Pancreas (tissue), 10 donors: Measurements from ENCODE around the gene IFITM10. TPM values are rescaled to one million over a fixed set of nuclear protein-coding genes. Genes with fewer than 3 reads are reported as not detected.
A peak's percentile ranks its signal among the peaks of the same experiment; 100 is the strongest.
"Not testable (repeated sequence)": the region's sequence is repeated elsewhere in the genome, so short reads cannot be mapped to it uniquely, and the experiment has no call there.

Experiments
- ATAC-seq, 4 donors: fragments of 200-7000 bp; cut with Tn5 transposase; one replicate each; pipeline versions ENCODE4 v1.8.0 to v1.9.1; 2020; ENCODE audit warnings: mild to moderate bottlenecking in 4 of 4, moderate library complexity in 4 of 4
- DNase-seq, 6 donors: peaks; one replicate each; pipeline ENCODE4 v3.0.0-alpha.2; 2020
- FAIRE-seq: peaks from 2 replicates; lab custom pipeline; 2012; peaks lifted over from hg19 to GRCh38; lab: Jason Lieb, UNC
- H3K27ac ChIP-seq, 4 donors: fragments of 200-600 bp; sonication (generic); 1 replicate in 3 of 4; 2 replicates in 1 of 4; pipeline versions ENCODE4 v1.5.0 to v1.8.0; 2020
- H3K27me3 ChIP-seq, 4 donors: fragments of 200-600 bp; one replicate each; pipeline ENCODE4 v1.8.0; 2021
- H3K36me3 ChIP-seq, 3 donors: fragments of 200-600 bp; sonication (generic) in 1 of 3; one replicate each; pipeline versions ENCODE4 v1.5.0 to v1.8.0; 2020 to 2021
- H3K4me1 ChIP-seq, 3 donors: fragments of 200-600 bp; one replicate each; pipeline ENCODE4 v1.8.0; 2021
- H3K4me3 ChIP-seq, 4 donors: fragments of 200-600 bp; sonication (generic) in 2 of 4; one replicate each; pipeline versions ENCODE4 v1.5.0 to v1.8.0; 2020 to 2021
- H3K9me3 ChIP-seq, 4 donors: fragments of 200-600 bp; one replicate each; pipeline ENCODE4 v1.8.0; 2021
- WGBS, 2 donors: extraction: QIAGEN DNeasy Blood & Tissue Kit; methylation state at CpG; one replicate each; pipeline ENCODE4 v1.1.7; 2013; 5-methylcytosine and 5-hydroxymethylcytosine counted together
- intact Hi-C, 3 donors: fragments of 100-400 bp; cut with DNase I; formaldehyde crosslinking; loops; one replicate each; pipeline versions ENCODE4 v1.11.1 to v1.14.2; 2022
- polyA plus RNA-seq, 2 donors: library from polyadenylated mRNA; stranded (reverse); fragments of 200-250 nt; gene quantifications; one replicate each; pipeline ENCODE4 v1.2.3, GENCODE V29; 2013
- total RNA-seq, 6 donors: library from RNA; stranded (reverse); fragmentation: NEBNext Ultra II Directional in 4 of 6; extraction: Animal tissue kit (Norgen Biotek cat#: 25700) in 4 of 6; gene quantifications; one replicate each; pipeline versions ENCODE4 v1.2.1 to v1.2.4, GENCODE V29; 2021 to 2023
- donor health status: healthy with polysubstance abuse.
- donor health status: DM: no; HTN: no; CAD: no; lungs with moderate emphysema.
- donor health status: DM: no; HTN: no; CAD: no.
- donor health status: control.
- donor health status: control.
- donor health status: Bipolar disorder and iron deficiency.
- donor health status: DM: yes; HTN: yes; CAD: no.
- donor health status: DM: no; HTN: no; CAD: no.
- donor health status: DM: no; HTN: no; CAD: no.
- donor health status: DM: yes; HTN: yes; CAD: no.

The IFITM10 gene
- total and polyA plus RNA-seq, 8 donors = 0.28 to 2.0 (median 0.55) TPM

DNA sequence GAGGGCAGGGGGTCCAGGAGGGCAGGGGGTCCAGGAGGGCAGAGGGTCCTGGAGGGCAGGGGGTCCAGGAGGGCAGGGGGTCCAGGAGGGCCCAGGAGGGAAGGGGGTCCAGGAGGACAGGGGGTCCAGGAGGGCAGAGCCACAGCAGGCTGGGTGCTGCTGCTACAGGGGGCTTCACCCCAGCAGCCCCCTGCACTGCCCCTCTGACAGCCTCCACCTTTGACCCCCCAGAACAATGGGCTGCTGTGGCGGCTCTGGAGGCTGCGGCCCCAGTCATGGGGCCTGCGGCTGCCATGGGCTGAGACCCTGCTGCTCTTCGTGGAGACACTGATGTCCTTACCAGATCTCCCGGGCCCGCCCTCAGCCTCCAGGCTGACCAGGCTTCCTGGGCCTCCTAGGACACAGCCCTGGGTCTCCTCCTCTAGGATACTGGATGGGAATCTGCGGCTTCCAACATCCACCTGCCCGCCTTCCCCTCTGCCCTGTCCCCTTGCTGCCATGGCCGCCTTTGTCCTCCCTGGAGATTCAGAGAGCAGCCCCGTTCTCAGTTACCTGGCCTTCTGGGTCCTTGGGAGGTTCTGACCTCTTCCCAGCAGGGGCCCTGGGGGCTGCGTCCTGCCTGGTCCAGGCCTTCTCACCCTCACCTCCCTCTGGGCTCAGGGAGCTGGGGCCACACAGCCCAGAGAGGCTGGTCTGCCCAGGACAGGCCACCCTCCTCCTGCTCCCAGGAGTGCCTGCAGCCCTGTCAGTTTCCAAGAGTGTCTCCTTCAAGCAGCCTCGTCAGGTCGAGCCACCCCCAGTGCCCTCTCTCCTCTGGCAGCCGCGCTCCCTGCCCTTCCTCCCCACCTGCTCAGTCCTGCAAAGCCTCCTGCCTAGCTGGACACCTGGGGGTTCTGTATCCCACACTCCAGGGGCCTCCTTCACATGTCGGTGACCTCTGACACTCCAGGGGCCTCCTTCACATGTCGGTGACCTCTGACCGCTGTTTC lies 65.2 kb downstream of the IFITM10 start:
- H3K27ac ChIP-seq, H3K4me3 ChIP-seq, H3K36me3 ChIP-seq, FAIRE-seq, H3K9me3 ChIP-seq, H3K4me1 ChIP-seq, DNase-seq, intact Hi-C loops, H3K27me3 ChIP-seq: not testable (repeated sequence)
- WGBS, 2 donors = 73 to 80% methylated on average over 10 to 14 of the region's 18 CpGs
- ATAC-seq = peak in 1 of 4 donors; percentile 32

- H3K36me3 ChIP-seq, H3K9me3 ChIP-seq, intact Hi-C loops, FAIRE-seq, ATAC-seq, H3K4me3 ChIP-seq, H3K27me3 ChIP-seq, H3K4me1 ChIP-seq, H3K27ac ChIP-seq, DNase-seq: not testable (repeated sequence)
- 72 to 77% methylated on average over 6 to 16 of the region's 24 CpGs for WGBS, 2 donors
Observed at GRCh38 chr11:1683904-1684572, 66.4 kb downstream of the IFITM10 start.

DNA sequence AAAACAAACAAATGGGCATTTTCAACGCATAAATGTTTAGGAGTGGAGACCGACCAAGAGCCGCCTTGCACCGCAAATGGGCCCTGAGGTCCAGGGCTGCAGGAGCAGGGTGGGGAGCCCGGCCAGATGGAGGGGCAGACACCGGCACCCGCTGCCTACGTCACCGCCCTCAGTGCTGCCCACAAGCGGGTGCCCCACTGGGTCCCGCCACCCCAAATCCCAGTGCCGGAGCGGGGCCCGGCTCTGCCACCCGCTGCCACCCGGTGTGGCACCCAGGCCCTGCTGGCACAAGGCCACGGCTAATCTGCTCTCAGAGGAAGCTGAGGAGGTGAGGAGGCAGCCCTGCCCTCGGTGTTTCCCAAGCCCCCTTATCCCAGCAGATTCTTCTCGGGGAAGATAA lies 67.2 kb downstream of the IFITM10 start:
- WGBS, 2 donors = 65 to 67% methylated on average over 15 to 19 of the region's 19 CpGs
- H3K27me3 ChIP-seq = not testable (repeated sequence)

More for the DNA sequence above, 67.2 kb downstream of the IFITM10 start:
- H3K4me1 ChIP-seq, ATAC-seq, intact Hi-C loops, H3K9me3 ChIP-seq, H3K4me3 ChIP-seq, FAIRE-seq, H3K27ac ChIP-seq, H3K36me3 ChIP-seq, DNase-seq: not testable (repeated sequence)

Other genes with a start within 250 kb of the IFITM10 start
- gene DUSP8, start 178.3 kb downstream of the IFITM10 start, total RNA-seq = 10 to 100 TPM in 4 of 6 donors, 1 to 10 TPM in 2; 6.4 to 23.5 (median 14.3) TPM
- gene DUSP8, start 178.3 kb downstream of the IFITM10 start, polyA plus RNA-seq = 10 to 100 TPM; 11.8 to 12.7 TPM
- not detected for gene KRTAP5-1, start 165.3 kb downstream of the IFITM10 start, total RNA-seq
- under 1 TPM in 1 of 2 donors, not detected in 1; 0.46 TPM for gene KRTAP5-1, start 165.3 kb downstream of the IFITM10 start, polyA plus RNA-seq
- not detected for gene KRTAP5-2, start 152.3 kb downstream of the IFITM10 start, total RNA-seq
- gene KRTAP5-2, start 152.3 kb downstream of the IFITM10 start, polyA plus RNA-seq = under 1 TPM in 1 of 2 donors, not detected in 1; 0.15 TPM
- gene KRTAP5-3, start 142.1 kb downstream of the IFITM10 start, total RNA-seq = not detected
- not detected for gene KRTAP5-3, start 142.1 kb downstream of the IFITM10 start, polyA plus RNA-seq
- gene KRTAP5-4, start 128.5 kb downstream of the IFITM10 start, total RNA-seq = not detected
- not detected for gene KRTAP5-4, start 128.5 kb downstream of the IFITM10 start, polyA plus RNA-seq
- gene KRTAP5-5, start 120.8 kb downstream of the IFITM10 start, total RNA-seq = not detected
- gene KRTAP5-5, start 120.8 kb downstream of the IFITM10 start, polyA plus RNA-seq = under 1 TPM in 1 of 2 donors, not detected in 1; 0.19 TPM
- not detected for gene KRTAP5-6, start 53.4 kb downstream of the IFITM10 start, total RNA-seq
- gene KRTAP5-6, start 53.4 kb downstream of the IFITM10 start, polyA plus RNA-seq = not detected
- gene CTSD, start 13.3 kb upstream of the IFITM10 start, total RNA-seq = 100 to 1,000 TPM; 231 to 596 (median 310) TPM
- gene CTSD, start 13.3 kb upstream of the IFITM10 start, polyA plus RNA-seq = 100 to 1,000 TPM; 279 to 422 TPM
- gene SYT8, start 84.4 kb upstream of the IFITM10 start, total RNA-seq = 10 to 100 TPM in 3 of 6 donors, 1 to 10 TPM in 3; 3.6 to 34.2 (median 12.2) TPM
- gene SYT8, start 84.4 kb upstream of the IFITM10 start, polyA plus RNA-seq = 10 to 100 TPM; 43.7 to 64.8 TPM
- 1 to 10 TPM in 5 of 6 donors, not detected in 1; 2.5 to 8.7 (median 6.2) TPM for gene TNNI2, start 88.4 kb upstream of the IFITM10 start, total RNA-seq
- gene TNNI2, start 88.4 kb upstream of the IFITM10 start, polyA plus RNA-seq = 10 to 100 TPM; 28.9 to 57.4 TPM
- gene LSP1, start 102.5 kb upstream of the IFITM10 start, total RNA-seq = 10 to 100 TPM in 3 of 6 donors, 1 to 10 TPM in 3; 2.4 to 26.8 (median 8.4) TPM
- gene LSP1, start 102.5 kb upstream of the IFITM10 start, polyA plus RNA-seq = 10 to 100 TPM in 1 of 2 donors, 1 to 10 TPM in 1; 8.6 to 20.6 TPM
- not detected for gene PRR33, start 141.3 kb upstream of the IFITM10 start, total RNA-seq
- gene PRR33, start 141.3 kb upstream of the IFITM10 start, polyA plus RNA-seq = not detected
- gene TNNT3, start 169.1 kb upstream of the IFITM10 start, total RNA-seq = 1 to 10 TPM in 2 of 6 donors, under 1 TPM in 4; 0.24 to 2.0 (median 0.70) TPM
- gene TNNT3, start 169.1 kb upstream of the IFITM10 start, polyA plus RNA-seq = 1 to 10 TPM; 3.1 to 6.6 TPM
- 10 to 100 TPM; 16.7 to 58.1 (median 31.5) TPM for gene MRPL23, start 196.7 kb upstream of the IFITM10 start, total RNA-seq
- gene MRPL23, start 196.7 kb upstream of the IFITM10 start, polyA plus RNA-seq = 10 to 100 TPM; 79.3 to 92.1 TPM
- gene H19, start 247.2 kb upstream of the IFITM10 start, total RNA-seq = 100 to 1,000 TPM in 5 of 6 donors, 10 to 100 TPM in 1; 69.5 to 532 (median 190) TPM
- 100 to 1,000 TPM; 809 to 814 TPM for gene H19, start 247.2 kb upstream of the IFITM10 start, polyA plus RNA-seq